NB4 (cell line): ENCODE data around the gene TBC1D22A.
A peak's percentile ranks its signal among the peaks of the same experiment; 100 is the strongest.

ENCODE experiments used
- DNase-seq: peaks from one replicate; pipeline ENCODE4 v3.0.0; 2010; ENCODE audit warnings: low read depth
- H3K4me3 ChIP-seq: one replicate; pipeline ENCODE4 v1.5.1; 2011; ENCODE audit warnings: mild to moderate bottlenecking, low read depth, low read length, moderate library complexity
- MYC ChIP-seq: IDR thresholded peaks from 2 replicates; pipeline ENCODE4 v1.6.1; 2011; ENCODE audit warnings: low read depth, low read length
- POLR2A ChIP-seq: IDR thresholded peaks from 2 replicates; pipeline ENCODE4 v1.6.1; 2011; ENCODE audit warnings: mild to moderate bottlenecking; ENCODE audit not compliant: insufficient read length; ENCODE audit errors: extremely low read depth
- TF ChIP-seq, protein P1 (sequence below): IDR thresholded peaks from one replicate; pipeline ENCODE4 v1.5.1; 2012; ENCODE audit warnings: low read depth, low read length
- TF ChIP-seq, protein P2 (sequence below): IDR thresholded peaks from 2 replicates; pipeline ENCODE4 v1.6.1; 2011; ENCODE audit warnings: low read depth, low read length

The TBC1D22A gene

DNA sequence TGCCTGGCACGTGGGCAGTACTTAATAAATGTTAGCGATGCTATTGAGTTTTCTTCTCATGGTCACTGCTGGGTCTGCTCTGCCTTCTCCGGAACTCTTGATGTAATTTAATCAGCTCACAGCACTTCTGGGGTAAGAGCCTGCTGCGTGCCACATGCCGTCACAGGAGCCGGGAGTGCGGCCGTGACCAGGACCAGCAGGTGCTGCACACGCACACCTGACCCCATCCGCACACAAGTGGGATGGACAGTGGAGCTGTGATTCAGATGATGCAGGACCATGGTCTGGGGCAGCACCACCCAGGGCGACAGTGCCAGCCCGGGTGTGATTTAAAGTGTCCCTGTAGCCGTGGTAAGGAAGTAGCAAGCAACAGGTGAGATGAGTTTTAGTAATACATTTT is 61.2 kb downstream of the TBC1D22A start:
- H3K4me3 ChIP-seq, result no peak overlapping the region
- no peak for DNase-seq
- TF ChIP-seq POLR2A (no peak), MYC (no peak)
- TF ChIP-seq, protein P1, sequence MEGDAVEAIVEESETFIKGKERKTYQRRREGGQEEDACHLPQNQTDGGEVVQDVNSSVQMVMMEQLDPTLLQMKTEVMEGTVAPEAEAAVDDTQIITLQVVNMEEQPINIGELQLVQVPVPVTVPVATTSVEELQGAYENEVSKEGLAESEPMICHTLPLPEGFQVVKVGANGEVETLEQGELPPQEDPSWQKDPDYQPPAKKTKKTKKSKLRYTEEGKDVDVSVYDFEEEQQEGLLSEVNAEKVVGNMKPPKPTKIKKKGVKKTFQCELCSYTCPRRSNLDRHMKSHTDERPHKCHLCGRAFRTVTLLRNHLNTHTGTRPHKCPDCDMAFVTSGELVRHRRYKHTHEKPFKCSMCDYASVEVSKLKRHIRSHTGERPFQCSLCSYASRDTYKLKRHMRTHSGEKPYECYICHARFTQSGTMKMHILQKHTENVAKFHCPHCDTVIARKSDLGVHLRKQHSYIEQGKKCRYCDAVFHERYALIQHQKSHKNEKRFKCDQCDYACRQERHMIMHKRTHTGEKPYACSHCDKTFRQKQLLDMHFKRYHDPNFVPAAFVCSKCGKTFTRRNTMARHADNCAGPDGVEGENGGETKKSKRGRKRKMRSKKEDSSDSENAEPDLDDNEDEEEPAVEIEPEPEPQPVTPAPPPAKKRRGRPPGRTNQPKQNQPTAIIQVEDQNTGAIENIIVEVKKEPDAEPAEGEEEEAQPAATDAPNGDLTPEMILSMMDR, result no peak
- TF ChIP-seq, protein P2, sequence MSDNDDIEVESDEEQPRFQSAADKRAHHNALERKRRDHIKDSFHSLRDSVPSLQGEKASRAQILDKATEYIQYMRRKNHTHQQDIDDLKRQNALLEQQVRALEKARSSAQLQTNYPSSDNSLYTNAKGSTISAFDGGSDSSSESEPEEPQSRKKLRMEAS, result no peak

DNA sequence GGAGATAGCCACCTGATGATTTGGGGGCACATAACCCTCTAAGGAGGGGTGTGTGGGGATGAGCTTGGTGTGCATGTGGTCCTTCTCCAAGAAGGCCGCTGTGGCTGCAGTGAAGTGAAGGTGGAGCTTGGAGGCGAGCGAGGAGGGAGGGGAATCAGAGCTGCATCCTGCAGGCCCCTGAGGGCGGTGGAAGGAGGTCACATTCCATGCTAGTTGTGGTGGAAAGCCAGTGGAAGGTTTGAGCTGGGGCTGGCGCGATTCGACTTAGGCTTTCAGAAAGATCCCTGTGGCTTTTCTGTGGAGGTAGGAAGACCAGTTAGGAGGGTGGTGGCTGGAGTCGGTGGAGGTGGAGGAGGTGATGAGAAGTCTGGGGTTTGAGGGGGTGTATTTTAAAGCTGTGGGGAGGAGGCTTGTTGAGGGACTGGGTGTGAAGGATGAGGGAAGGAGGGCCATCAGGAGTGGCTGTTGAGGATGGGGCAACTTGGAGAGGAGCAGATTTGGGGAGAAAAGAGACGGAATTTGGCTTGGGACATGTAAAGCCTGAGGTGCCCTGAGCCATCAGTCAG is 62.0 kb downstream of the TBC1D22A start:
- H3K4me3 ChIP-seq, result no peak overlapping the region
- no peak for DNase-seq
- TF ChIP-seq MYC, result no peak
- TF ChIP-seq, protein P1, result no peak
- TF ChIP-seq POLR2A, result no peak
- TF ChIP-seq, protein P2, result no peak

DNA sequence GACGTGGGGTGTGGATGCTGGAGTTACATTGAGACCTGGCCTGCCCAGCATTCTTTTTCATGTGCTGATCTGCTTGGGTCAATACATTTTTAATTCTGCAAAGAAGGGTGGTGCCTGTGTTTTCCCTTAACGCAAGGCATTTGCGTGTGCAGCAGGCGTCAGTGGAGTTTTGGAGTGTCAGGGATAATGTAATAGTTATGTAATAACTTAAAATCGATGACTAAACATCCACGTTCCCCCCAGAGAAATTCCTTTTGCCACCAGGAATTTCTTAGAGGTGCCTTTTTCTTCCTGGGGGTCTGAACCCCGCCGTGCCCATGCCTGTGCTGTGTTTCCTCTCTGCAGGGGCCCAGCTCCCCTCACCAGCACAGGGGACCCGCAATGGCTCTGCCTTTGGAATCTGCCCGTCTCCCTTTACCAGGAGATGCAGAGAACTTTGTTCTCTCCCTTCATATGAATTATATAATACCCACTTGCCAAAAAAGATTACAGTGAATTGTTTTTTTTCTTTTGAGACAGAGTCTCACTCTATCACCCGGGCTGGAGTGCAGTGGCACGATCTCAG is 62.6 kb downstream of the TBC1D22A start:
- no peak for TF ChIP-seq MYC
- H3K4me3 ChIP-seq, result no peak overlapping the region
- no peak for DNase-seq

DNA sequence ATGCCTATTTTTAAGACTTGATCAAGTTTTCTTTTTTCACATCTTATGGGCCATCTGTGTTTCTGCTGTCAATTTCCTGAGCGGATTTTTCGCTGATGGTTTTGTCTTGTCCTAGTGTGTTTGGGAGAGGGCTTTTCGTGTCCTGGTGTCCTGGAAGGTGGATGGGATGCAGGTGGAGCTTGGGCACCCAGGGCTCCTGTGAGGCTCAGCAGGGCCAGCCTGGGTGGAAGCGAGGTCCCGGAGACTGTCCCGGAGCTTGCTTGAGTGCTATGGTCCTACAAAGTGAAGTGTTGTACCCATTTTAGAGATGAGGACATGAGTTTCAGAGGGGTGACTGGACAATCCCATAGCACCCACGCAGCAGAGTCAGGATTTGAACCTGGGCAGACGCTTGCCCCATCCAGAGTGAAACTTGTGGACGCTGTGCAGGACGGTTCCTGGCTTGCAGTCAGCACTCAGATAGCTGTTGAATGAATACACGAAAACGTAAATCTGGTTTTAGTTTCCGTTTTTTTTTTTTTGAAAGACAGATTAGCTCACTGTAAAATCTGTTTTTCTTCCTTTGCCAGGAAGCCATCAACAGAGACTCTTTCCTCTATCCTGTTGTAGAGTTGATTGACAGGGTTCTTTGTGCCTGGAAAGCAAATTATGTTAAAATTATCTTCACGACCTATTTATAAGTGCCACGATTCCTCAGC is 64.1 kb downstream of the TBC1D22A start:
- TF ChIP-seq POLR2A (no peak), MYC (no peak)
- TF ChIP-seq, protein P2, result no peak
- TF ChIP-seq, protein P1, result no peak
- DNase-seq, result no peak
- H3K4me3 ChIP-seq, result no peak overlapping the region

DNA sequence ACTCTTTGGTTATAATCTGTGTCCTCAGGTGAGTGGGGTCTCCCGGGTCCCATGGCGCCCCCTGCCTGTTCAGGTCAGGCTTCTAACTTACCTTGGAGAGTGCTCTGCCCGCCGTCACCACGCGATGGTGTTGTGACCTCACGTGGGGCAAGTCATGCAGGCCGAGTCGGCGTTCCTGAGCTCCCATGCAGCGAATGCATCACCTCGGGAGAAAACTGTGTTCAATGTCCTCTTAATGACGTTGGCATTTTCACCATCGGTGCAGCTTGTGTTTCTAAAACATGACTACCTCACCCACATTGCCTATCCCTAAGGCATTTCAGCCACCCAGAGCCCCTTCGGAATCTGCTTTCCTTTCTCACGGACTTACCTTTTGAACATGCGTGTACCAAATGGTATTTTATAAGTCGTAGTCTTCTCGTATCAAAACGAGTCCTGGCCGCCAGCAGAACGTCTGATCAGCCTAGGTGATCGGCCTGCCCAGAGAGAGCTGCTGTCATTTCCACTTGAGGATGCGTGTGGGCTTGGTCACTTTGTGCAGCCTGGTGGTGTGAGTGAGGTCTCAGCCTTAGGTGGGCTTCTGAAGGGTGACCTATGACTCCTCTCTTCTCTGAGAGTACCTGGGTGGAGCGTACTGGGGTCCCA is 64.8 kb downstream of the TBC1D22A start:
- no peak for DNase-seq
- TF ChIP-seq, protein P2, result no peak
- TF ChIP-seq POLR2A, result no peak
- TF ChIP-seq MYC, result no peak
- TF ChIP-seq, protein P1, result peak; percentile 17
- no peak overlapping the region for H3K4me3 ChIP-seq

DNA sequence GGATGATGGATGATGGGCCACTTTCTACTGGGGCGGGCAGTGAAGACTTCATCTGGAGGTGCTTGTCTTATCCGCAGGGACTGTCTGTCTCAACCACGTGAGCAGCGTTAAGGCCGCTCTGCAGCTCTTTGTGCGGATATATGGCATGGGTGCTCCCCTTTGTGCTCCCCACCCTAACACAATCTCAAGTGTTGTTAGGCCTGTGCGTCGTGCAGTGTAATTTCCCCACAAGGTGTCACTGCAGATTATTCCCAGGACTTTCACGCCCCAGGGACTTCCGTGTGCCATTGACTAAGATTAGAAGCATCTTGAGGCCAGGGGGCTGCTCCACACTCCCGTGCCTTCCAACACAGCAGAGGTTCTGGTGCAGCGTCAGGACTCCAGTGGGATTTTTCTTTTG is 65.3 kb downstream of the TBC1D22A start:
- H3K4me3 ChIP-seq, result no peak overlapping the region
- DNase-seq, result no peak
- TF ChIP-seq, protein P2, result no peak
- TF ChIP-seq MYC (no peak), POLR2A (no peak)
- TF ChIP-seq, protein P1, result peak; percentile 3
